ENCODE results near the gene EPS15.

EPS15 gene

DNA sequence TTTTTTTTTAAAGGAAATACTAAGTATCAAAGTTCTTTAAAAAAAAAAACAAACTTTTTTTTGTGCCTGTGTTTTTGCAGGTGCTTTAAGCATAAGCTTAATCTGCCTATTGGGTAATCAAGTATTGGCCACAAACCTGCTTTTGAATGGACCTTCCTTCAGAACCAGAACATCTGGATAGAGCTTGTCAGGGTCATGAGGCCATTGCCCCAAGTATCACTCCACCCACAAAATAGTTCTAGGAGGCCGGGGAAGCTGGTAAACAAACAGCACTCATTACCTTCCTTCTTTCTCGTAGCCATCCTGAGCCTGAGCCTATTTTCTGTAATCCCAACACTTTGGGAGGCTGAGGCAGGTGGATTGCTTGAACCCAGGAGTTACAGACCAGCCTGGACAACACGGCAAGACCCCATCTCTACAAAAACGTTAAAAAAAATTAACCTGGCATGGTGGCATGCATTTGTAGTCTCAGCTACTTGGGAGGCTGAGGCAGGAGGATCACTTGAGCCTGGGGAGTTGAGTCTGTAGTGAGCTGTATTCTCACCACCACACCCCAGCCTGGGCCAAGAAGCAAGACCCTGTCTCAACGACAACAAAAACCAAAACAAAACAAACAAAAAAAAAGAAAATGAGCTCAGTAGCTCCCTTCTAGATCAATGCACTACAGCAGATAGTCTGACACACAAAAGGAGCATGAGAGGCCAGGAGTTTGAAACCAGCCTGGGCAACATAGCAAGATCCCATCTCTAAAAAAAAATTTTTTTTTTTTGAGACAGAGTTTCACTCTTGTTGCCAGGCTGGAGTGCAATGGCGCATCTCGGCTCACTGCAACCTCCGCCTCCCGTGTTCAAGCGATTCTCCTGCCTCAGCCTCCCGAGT is 34.1 kb upstream of the EPS15 start:
- TF ChIP-seq CTCF (IDR thresholded peaks at IDR 0.05; ENCODE audit: extremely low read depth, missing control alignments) = no peak

GRCh38 chr1:51551848-51552296 is 32.8 kb upstream of the EPS15 start:
- DNase-seq (ENCODE audit: low spot score) = no peak
- no peak for TF ChIP-seq CTCF (IDR thresholded peaks at IDR 0.05; ENCODE audit: extremely low read depth, missing control alignments)

More for the DNA sequence above, 34.1 kb upstream of the EPS15 start:
- DNase-seq (ENCODE audit: low spot score) = no peak

DNA sequence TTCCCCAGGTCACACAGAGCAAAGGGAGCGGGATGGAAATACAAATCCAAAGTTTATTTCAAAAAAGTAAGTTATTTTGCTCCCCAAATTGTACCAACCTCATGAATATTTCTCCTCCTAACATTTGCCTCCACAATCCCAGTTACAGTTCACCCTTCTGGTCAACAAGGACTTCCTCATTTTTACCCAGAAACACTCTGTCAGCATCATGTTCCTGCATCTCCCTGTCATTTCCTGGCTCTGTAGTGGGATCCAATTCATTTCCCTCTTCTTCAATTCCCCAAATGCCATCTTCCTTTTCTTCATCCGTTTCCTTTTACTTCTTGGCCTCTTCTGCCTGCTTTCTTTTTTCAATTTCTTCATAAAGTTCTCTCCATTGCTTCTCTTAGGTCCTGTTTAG is 32.0 kb upstream of the EPS15 start:
- no peak for DNase-seq (ENCODE audit: low spot score)
- TF ChIP-seq CTCF (IDR thresholded peaks at IDR 0.05; ENCODE audit: extremely low read depth, missing control alignments) = no peak

- TF ChIP-seq CTCF (IDR thresholded peaks at IDR 0.05; ENCODE audit: extremely low read depth, missing control alignments) = no peak
- DNase-seq (ENCODE audit: low spot score) = no peak
These were observed 30.8 kb upstream of the EPS15 start for GRCh38 chr1:51549901-51550300.

GRCh38 chr1:51549016-51549619 is 30.1 kb upstream of the EPS15 start:
- TF ChIP-seq CTCF (IDR thresholded peaks at IDR 0.05; ENCODE audit: extremely low read depth, missing control alignments) = no peak
- no peak for DNase-seq (ENCODE audit: low spot score)

DNA sequence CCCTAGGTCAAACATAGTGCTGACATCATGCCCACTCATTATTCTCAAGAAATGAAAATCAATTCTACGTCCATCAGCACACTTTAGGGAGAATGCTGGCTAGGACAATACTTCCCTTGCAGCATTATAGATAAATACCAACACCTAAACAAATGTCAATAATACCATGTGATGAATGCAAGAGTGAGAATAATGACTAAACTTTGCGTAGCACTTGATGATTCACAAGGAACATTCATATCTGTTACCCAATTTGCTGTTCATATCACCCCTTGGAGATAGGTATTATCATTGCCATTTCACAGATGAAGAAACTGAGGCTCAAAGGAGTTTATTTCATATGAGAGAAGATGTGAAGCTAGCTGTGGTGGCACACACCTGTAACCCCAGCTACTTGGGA is 24.8 kb upstream of the EPS15 start:
- DNase-seq (ENCODE audit: low spot score) = no peak

More for the DNA sequence above, 24.8 kb upstream of the EPS15 start:
- TF ChIP-seq CTCF (IDR thresholded peaks at IDR 0.05; ENCODE audit: extremely low read depth, missing control alignments) = no peak

Data from GM20000 (cell line).